Duodenal mucosa (tissue), 2 donors: Measurements from ENCODE around the gene PEA15.

Source experiments
- H3K27ac ChIP-seq: one replicate; pipeline ENCODE4 v1.7.0; 2013; ENCODE audit warnings: low read depth, low read length
- H3K27me3 ChIP-seq, 2 donors: one replicate each; pipeline ENCODE4 v1.7.0; 2013; ENCODE audit warnings: low read length in 2 of 2, control low read depth in 1 of 2; ENCODE audit not compliant: insufficient read depth in 2 of 2, control insufficient read depth in 1 of 2
- H3K36me3 ChIP-seq, 2 donors: one replicate each; pipeline ENCODE4 v1.7.0; 2013; ENCODE audit warnings: low read length in 2 of 2, control low read depth in 1 of 2; ENCODE audit not compliant: insufficient read depth in 2 of 2, control insufficient read depth in 1 of 2
- H3K4me1 ChIP-seq, 2 donors: one replicate each; pipeline ENCODE4 v1.7.0; 2013; ENCODE audit warnings: low read length in 2 of 2, control low read depth in 1 of 2; ENCODE audit not compliant: insufficient read depth in 2 of 2, control insufficient read depth in 1 of 2
- H3K4me3 ChIP-seq, 2 donors: one replicate each; pipeline ENCODE4 v1.7.0; 2013; ENCODE audit warnings: low read length in 2 of 2, low read depth in 1 of 2
- H3K9ac ChIP-seq, 2 donors: one replicate each; pipeline ENCODE4 v1.7.0; 2013; ENCODE audit warnings: low read length in 2 of 2, low read depth in 1 of 2
- H3K9me3 ChIP-seq, 2 donors: one replicate each; pipeline ENCODE4 v1.7.0; 2013; ENCODE audit warnings: low read length in 2 of 2, control low read depth in 1 of 2; ENCODE audit not compliant: control insufficient read depth in 1 of 2

PEA15 gene

GRCh38 chr1:160251687-160252526 lies 46.7 kb downstream of the PEA15 start:
- H3K27ac ChIP-seq: no peak overlapping the region

GRCh38 chr1:160255781-160256300 lies 50.7 kb downstream of the PEA15 start:
- H3K36me3 ChIP-seq: peaks cover 0 to 15% of the 10 kb centered on the region in 2 donors
- H3K4me1 ChIP-seq: peaks cover 6 to 14% of the 10 kb centered on the region in 2 donors
- H3K4me3 ChIP-seq: no peak overlapping the region
- no peak overlapping the region for H3K27ac ChIP-seq
- no peaks in the 10 kb centered on the region for H3K9me3 ChIP-seq
- H3K27me3 ChIP-seq: no peaks in the 10 kb centered on the region
- H3K9ac ChIP-seq: no peak overlapping the region

More at GRCh38 chr1:160251687-160252526, 46.7 kb downstream of the PEA15 start:
- H3K36me3 ChIP-seq: peaks cover 0 to 15% of the 10 kb centered on the region in 2 donors
- peak overlapping the region in 1 of 2 donors; percentile 19 for H3K9ac ChIP-seq
- no peak overlapping the region for H3K4me3 ChIP-seq
- H3K4me1 ChIP-seq: peaks cover 0 to 6% of the 10 kb centered on the region in 2 donors
- H3K27me3 ChIP-seq: no peaks in the 10 kb centered on the region
- H3K9me3 ChIP-seq: no peaks in the 10 kb centered on the region

GRCh38 chr1:160256396-160257046 lies 51.3 kb downstream of the PEA15 start:
- H3K9ac ChIP-seq: no peak overlapping the region
- H3K27ac ChIP-seq: no peak overlapping the region
- H3K9me3 ChIP-seq: no peaks in the 10 kb centered on the region
- H3K36me3 ChIP-seq: peaks cover 0 to 15% of the 10 kb centered on the region in 2 donors
- H3K27me3 ChIP-seq: no peaks in the 10 kb centered on the region
- no peak overlapping the region for H3K4me3 ChIP-seq
- H3K4me1 ChIP-seq: peaks cover 12 to 20% of the 10 kb centered on the region in 2 donors

- Histone ChIP-seq H3K9ac (no peak overlapping the region), H3K4me3 (no peak overlapping the region), H3K4me1 (peaks cover 12 to 20% of the 10 kb centered on the region in 2 donors), H3K9me3 (no peaks in the 10 kb centered on the region), H3K27me3 (no peaks in the 10 kb centered on the region), H3K36me3 (peaks cover 0 to 15% of the 10 kb centered on the region in 2 donors), H3K27ac (no peak overlapping the region)
These were observed 52.3 kb downstream of the PEA15 start for GRCh38 chr1:160257411-160258015.

GRCh38 chr1:160258177-160258798 lies 53.1 kb downstream of the PEA15 start:
- Histone ChIP-seq H3K27me3 (no peaks in the 10 kb centered on the region), H3K36me3 (peaks cover 0 to 15% of the 10 kb centered on the region in 2 donors), H3K9me3 (no peaks in the 10 kb centered on the region), H3K9ac (no peak overlapping the region), H3K4me3 (no peak overlapping the region), H3K4me1 (peaks cover 14 to 20% of the 10 kb centered on the region in 2 donors), H3K27ac (no peak overlapping the region)

- peaks cover 20% of the 10 kb centered on the region in 2 donors for H3K4me1 ChIP-seq
- no peaks in the 10 kb centered on the region for H3K27me3 ChIP-seq
- peaks cover 0 to 4% of the 10 kb centered on the region in 2 donors for H3K36me3 ChIP-seq
- H3K9me3 ChIP-seq: no peaks in the 10 kb centered on the region
- H3K27ac ChIP-seq: peak overlapping the region; percentile 35
- peak overlapping the region; percentile 98 to 99 for H3K9ac ChIP-seq
- H3K4me3 ChIP-seq: peak overlapping the region; percentile 97
These were observed 55.5 kb downstream of the PEA15 start for GRCh38 chr1:160260406-160261382.

GRCh38 chr1:160261556-160261892 lies 56.3 kb downstream of the PEA15 start:
- H3K9me3 ChIP-seq: no peaks in the 10 kb centered on the region
- H3K4me1 ChIP-seq: peaks cover 14 to 20% of the 10 kb centered on the region in 2 donors
- H3K4me3 ChIP-seq: peak overlapping the region; percentile 97
- peaks cover 0 to 4% of the 10 kb centered on the region in 2 donors for H3K36me3 ChIP-seq
- H3K27me3 ChIP-seq: no peaks in the 10 kb centered on the region
- H3K9ac ChIP-seq: peak overlapping the region; percentile 98 to 99
- H3K27ac ChIP-seq: peak overlapping the region; percentile 95

GRCh38 chr1:160261893-160262794 lies 57.0 kb downstream of the PEA15 start, which contains the start of gene DCAF8:
DCAF8 (minus strand) TSS chr1:160262549; CDS start chr1:160244008, 18,541 bp downstream.
- Histone ChIP-seq H3K36me3 (peaks cover 0 to 4% of the 10 kb centered on the region in 2 donors), H3K4me1 (peaks cover 14 to 20% of the 10 kb centered on the region in 2 donors), H3K27ac (peak within 1 kb of the TSS; percentile 96), H3K9ac (peak within 1 kb of the TSS; percentile 98 to 99), H3K27me3 (no peaks in the 10 kb centered on the region), H3K9me3 (no peaks in the 10 kb centered on the region), H3K4me3 (peak within 1 kb of the TSS; percentile 97)
